ENCODE results near the gene ECSIT. TPM values are rescaled to one million over a fixed set of nuclear protein-coding genes. Genes with fewer than 3 reads are reported as not detected.

Gene ECSIT
- total RNA-seq, 4 donors from 2014 or later, result 82.9 to 199 (median 129) TPM

- in situ Hi-C loops (cut with MboI; ENCODE audit: low sequenced_read_pairs in 4 of 4) (no loop called here), intact Hi-C loops (cut with DNase I; ENCODE audit: low total_unique reads) (loop anchor here (2.0 kb wide), 2 partner anchors 101 to 189 kb away; no protein-coding TSS in a partner anchor)
- Histone ChIP-seq H3K27ac (peak overlapping the region in 1 of 4 donors; percentile 2), H3K4me1 (peaks cover 6 to 12% of the 10 kb centered on the region in 2 donors), H3K36me3 (peaks cover 0 to 3% of the 10 kb centered on the region in 2 donors), H3K27me3 (peaks cover 35 to 64% (median 43%) of the 10 kb centered on the region in 3 donors), H3K4me3 (peak overlapping the region; percentile 23 to 51 (median 45)), H3K9me3 (no peaks in the 10 kb centered on the region)
- TF ChIP-seq, protein P1, sequence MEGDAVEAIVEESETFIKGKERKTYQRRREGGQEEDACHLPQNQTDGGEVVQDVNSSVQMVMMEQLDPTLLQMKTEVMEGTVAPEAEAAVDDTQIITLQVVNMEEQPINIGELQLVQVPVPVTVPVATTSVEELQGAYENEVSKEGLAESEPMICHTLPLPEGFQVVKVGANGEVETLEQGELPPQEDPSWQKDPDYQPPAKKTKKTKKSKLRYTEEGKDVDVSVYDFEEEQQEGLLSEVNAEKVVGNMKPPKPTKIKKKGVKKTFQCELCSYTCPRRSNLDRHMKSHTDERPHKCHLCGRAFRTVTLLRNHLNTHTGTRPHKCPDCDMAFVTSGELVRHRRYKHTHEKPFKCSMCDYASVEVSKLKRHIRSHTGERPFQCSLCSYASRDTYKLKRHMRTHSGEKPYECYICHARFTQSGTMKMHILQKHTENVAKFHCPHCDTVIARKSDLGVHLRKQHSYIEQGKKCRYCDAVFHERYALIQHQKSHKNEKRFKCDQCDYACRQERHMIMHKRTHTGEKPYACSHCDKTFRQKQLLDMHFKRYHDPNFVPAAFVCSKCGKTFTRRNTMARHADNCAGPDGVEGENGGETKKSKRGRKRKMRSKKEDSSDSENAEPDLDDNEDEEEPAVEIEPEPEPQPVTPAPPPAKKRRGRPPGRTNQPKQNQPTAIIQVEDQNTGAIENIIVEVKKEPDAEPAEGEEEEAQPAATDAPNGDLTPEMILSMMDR (IDR thresholded peaks at IDR 0.05 in 4 of 5, conservative IDR thresholded peaks at IDR 0.05 in 1 of 5), result no peak
- TF ChIP-seq POLR2A (IDR thresholded peaks at IDR 0.05), result peak in 1 of 2 donors; percentile 6
- ATAC-seq (peak; percentile 58 to 59), DNase-seq (peak; percentile 25 to 36)
These were observed 47.2 kb downstream of the ECSIT start for GRCh38 chr19:11481534-11482383.

- H3K4me3 ChIP-seq, result peak within 1 kb of the TSS in 3 of 4 donors; percentile 44 to 51 (median 46)
- peaks cover 0 to 3% of the 10 kb centered on the region in 2 donors for H3K36me3 ChIP-seq
- H3K9me3 ChIP-seq, result no peaks in the 10 kb centered on the region
- H3K27ac ChIP-seq, result no peak within 1 kb of the TSS
- no peak for ATAC-seq
- in situ Hi-C loops (cut with MboI; ENCODE audit: low sequenced_read_pairs in 4 of 4) (no loop called here), intact Hi-C loops (cut with DNase I; ENCODE audit: low total_unique reads) (no loop called here)
- TF ChIP-seq, protein P1 (IDR thresholded peaks at IDR 0.05 in 4 of 5, conservative IDR thresholded peaks at IDR 0.05 in 1 of 5), result no peak
- TF ChIP-seq POLR2A (IDR thresholded peaks at IDR 0.05), result no peak
- no peak for DNase-seq
- H3K27me3 ChIP-seq, result peaks cover 35 to 64% (median 43%) of the 10 kb centered on the region in 3 donors
- H3K4me1 ChIP-seq, result peaks cover 6 to 12% of the 10 kb centered on the region in 2 donors
These were observed 48.0 kb downstream of the ECSIT start, which contains the start of gene ELAVL3 for GRCh38 chr19:11480715-11481533. Gene ELAVL3 (minus strand): TSS chr19:11481046. CDS start chr19:11480608, 438 bp downstream.

- H3K9me3 ChIP-seq, result no peaks in the 10 kb centered on the region
- ATAC-seq (no peak), DNase-seq (no peak)
- H3K36me3 ChIP-seq, result no peaks in the 10 kb centered on the region
- in situ Hi-C loops (cut with MboI; ENCODE audit: low sequenced_read_pairs in 4 of 4) (no loop called here), intact Hi-C loops (cut with DNase I; ENCODE audit: low total_unique reads) (no loop called here)
- H3K27ac ChIP-seq, result no peak overlapping the region
- TF ChIP-seq POLR2A (IDR thresholded peaks at IDR 0.05), result no peak
- TF ChIP-seq, protein P1 (IDR thresholded peaks at IDR 0.05 in 4 of 5, conservative IDR thresholded peaks at IDR 0.05 in 1 of 5), result no peak
- peaks cover 6 to 12% of the 10 kb centered on the region in 2 donors for H3K4me1 ChIP-seq
- peaks cover 35 to 64% (median 43%) of the 10 kb centered on the region in 3 donors for H3K27me3 ChIP-seq
- H3K4me3 ChIP-seq, result peak overlapping the region in 2 of 4 donors; percentile 17 to 24
These were observed 48.8 kb downstream of the ECSIT start for GRCh38 chr19:11479898-11480714.
